HG03039 (cell line): Measurements from ENCODE around the gene TARS3.

Experiments used
- ATAC-seq: cut with Tn5 transposase; IDR thresholded peaks from one replicate; pipeline ENCODE4 v1.9.1; 2021; ENCODE audit warnings: mild to moderate bottlenecking, moderate library complexity; ENCODE audit not compliant: unreplicated experiment

The TARS3 gene

GRCh38 chr15:101609742-101610610 lies 114.3 kb downstream of the TARS3 start:
- no peak for ATAC-seq

- ATAC-seq = no peak
These were observed 116.1 kb downstream of the TARS3 start for GRCh38 chr15:101608201-101608600.

DNA sequence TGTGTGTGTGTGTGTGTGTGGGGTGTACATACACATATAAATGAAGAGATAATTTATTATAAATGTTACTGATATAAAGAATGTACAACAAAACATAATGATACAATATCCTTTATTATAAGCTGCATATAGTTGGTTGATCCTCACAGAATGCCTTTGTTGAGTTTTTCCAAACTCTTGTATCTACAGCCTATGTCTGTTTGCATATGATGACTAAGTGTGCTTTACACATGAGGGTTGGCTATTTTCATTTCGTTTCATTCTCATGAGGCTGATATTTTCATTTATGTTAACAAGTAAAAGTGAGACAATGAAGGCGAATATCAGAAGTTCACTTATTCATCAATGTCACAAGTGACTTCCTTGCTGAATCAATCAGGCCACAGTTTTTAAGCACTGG lies 117.2 kb downstream of the TARS3 start:
- ATAC-seq = no peak

DNA sequence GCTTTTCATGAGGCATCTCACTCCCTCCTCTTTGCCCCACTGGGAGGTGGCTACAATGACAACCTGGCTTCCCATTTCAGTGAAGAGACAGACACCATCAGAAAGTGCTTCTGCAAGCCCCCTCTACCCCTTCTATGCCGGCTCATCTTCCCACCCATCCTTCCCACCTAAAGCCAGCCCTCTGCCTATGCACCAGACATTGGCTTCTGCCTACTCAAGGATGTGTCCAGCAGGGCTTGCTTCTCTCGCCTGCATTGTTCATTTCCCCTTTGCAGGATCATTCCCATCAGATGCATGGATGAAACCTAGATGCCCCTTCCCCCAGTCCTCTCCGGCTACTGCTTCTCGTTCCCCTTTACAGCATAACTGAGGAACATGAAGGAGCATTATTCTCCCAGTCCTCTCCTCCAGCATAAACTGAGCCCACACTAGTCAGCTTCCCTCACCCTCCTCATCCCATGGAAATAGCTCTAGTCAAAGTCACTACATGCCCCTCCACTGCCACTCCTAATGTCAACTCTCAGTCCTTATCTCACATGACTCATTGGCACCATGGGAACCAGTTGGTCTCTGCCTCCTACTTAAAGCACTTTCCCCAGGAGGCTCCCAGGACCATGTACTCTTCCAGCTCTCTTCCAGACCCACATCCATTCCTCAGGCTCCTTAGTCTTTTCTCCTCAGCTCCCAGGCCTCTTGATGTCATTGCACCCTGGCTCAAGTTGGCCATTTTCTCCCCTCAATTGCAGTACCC lies 120.0 kb downstream of the TARS3 start:
- ATAC-seq = no peak
